Ectodermal cell (in vitro differentiated cells): ENCODE results near the gene POU3F1.
A peak's percentile ranks its signal among the peaks of the same experiment; 100 is the strongest.

Experiments used
- H3K27ac ChIP-seq: 2 replicates; pipeline ENCODE4 v1.7.0; 2013; ENCODE audit warnings: mild to moderate bottlenecking, low read depth, low read length; ENCODE audit not compliant: insufficient read depth, poor library complexity, severe bottlenecking
- H3K27me3 ChIP-seq: 2 replicates; pipeline ENCODE4 v1.7.0; 2013; ENCODE audit warnings: mild to moderate bottlenecking, low read length; ENCODE audit not compliant: insufficient read depth, control insufficient read depth, poor library complexity, severe bottlenecking
- H3K36me3 ChIP-seq: one replicate; pipeline ENCODE4 v1.7.0; 2013; ENCODE audit warnings: low read length; ENCODE audit not compliant: control insufficient read depth, insufficient read depth
- H3K4me1 ChIP-seq: one replicate; pipeline ENCODE4 v1.7.0; 2013; ENCODE audit warnings: low read length; ENCODE audit not compliant: control insufficient read depth, insufficient read depth
- H3K4me3 ChIP-seq: 2 replicates; pipeline ENCODE4 v1.7.0; 2013; ENCODE audit warnings: low read depth, low read length, control low read depth; ENCODE audit not compliant: insufficient read depth
- H3K9me3 ChIP-seq: 2 replicates; pipeline ENCODE4 v1.7.0; 2013; ENCODE audit warnings: mild to moderate bottlenecking, low read length, moderate library complexity; ENCODE audit not compliant: control insufficient read depth
- WGBS, 2 experiments: methylation state at CpG; one replicate each; pipeline ENCODE4 v1.1.7; 2013; ENCODE audit warnings: missing lambda C conversion rate in 2 of 2; 5-methylcytosine and 5-hydroxymethylcytosine counted together

The POU3F1 gene

GRCh38 chr1:37997256-37998088, 49.1 kb downstream of the POU3F1 start:
- H3K9me3 ChIP-seq = no peaks in the 10 kb centered on the region
- no peak overlapping the region for H3K4me3 ChIP-seq
- H3K27ac ChIP-seq = no peak overlapping the region
- H3K27me3 ChIP-seq = no peaks in the 10 kb centered on the region
- WGBS, 2 experiments = 93% methylated on average over 25 of the region's 25 CpGs
- H3K4me1 ChIP-seq = peaks cover 22% of the 10 kb centered on the region
- no peaks in the 10 kb centered on the region for H3K36me3 ChIP-seq

- 69 to 74% methylated on average over 46 of the region's 46 CpGs for WGBS, 2 experiments
- Histone ChIP-seq H3K9me3 (no peaks in the 10 kb centered on the region), H3K4me3 (peak overlapping the region; percentile 19), H3K27ac (no peak overlapping the region), H3K27me3 (no peaks in the 10 kb centered on the region), H3K4me1 (peaks cover 17% of the 10 kb centered on the region), H3K36me3 (no peaks in the 10 kb centered on the region)
These were observed 50.7 kb downstream of the POU3F1 start for GRCh38 chr1:37995751-37996345.

- no peaks in the 10 kb centered on the region for H3K9me3 ChIP-seq
- no peak overlapping the region for H3K27ac ChIP-seq
- H3K36me3 ChIP-seq = no peaks in the 10 kb centered on the region
- 92% methylated on average over 11 of the region's 11 CpGs for WGBS, 2 experiments
- H3K4me3 ChIP-seq = no peak overlapping the region
- H3K27me3 ChIP-seq = no peaks in the 10 kb centered on the region
- peaks cover 8% of the 10 kb centered on the region for H3K4me1 ChIP-seq
These were observed 51.6 kb downstream of the POU3F1 start for GRCh38 chr1:37994886-37995566.
